Measurements from ENCODE around the gene MYRF.
A peak's percentile ranks its signal among the peaks of the same experiment; 100 is the strongest.

Gene MYRF

GRCh38 chr11:61719978-61720377 is 32.5 kb upstream of the MYRF start:
- DNase-seq = no peak

GRCh38 chr11:61720597-61720996 is 31.8 kb upstream of the MYRF start:
- no peak for DNase-seq

- DNase-seq = no peak
Measured at GRCh38 chr11:61724437-61724836, 28.0 kb upstream of the MYRF start.

GRCh38 chr11:61725781-61726231 is 26.6 kb upstream of the MYRF start:
- DNase-seq = no peak

GRCh38 chr11:61726775-61727174 is 25.7 kb upstream of the MYRF start:
- no peak for DNase-seq

- DNase-seq = no peak
Measured at GRCh38 chr11:61727401-61727811, 25.0 kb upstream of the MYRF start.

GRCh38 chr11:61728066-61728939 is 24.1 kb upstream of the MYRF start:
- DNase-seq = no peak

GRCh38 chr11:61728940-61729219 is 23.6 kb upstream of the MYRF start:
- DNase-seq = no peak

- DNase-seq = no peak
Measured at GRCh38 chr11:61730240-61730994, 22.0 kb upstream of the MYRF start.

GRCh38 chr11:61731211-61731951 is 21.1 kb upstream of the MYRF start:
- no peak for DNase-seq

GRCh38 chr11:61731952-61732675 is 20.3 kb upstream of the MYRF start:
- DNase-seq = no peak

GRCh38 chr11:61732705-61733104 is 19.7 kb upstream of the MYRF start:
- no peak for DNase-seq

GRCh38 chr11:61733120-61733978 is 19.1 kb upstream of the MYRF start:
- DNase-seq = peak; percentile 89

GRCh38 chr11:61734767-61735166 is 17.7 kb upstream of the MYRF start:
- DNase-seq = no peak

- DNase-seq = no peak
Measured at GRCh38 chr11:61735391-61735790, 17.0 kb upstream of the MYRF start.

GRCh38 chr11:61736310-61736709 is 16.1 kb upstream of the MYRF start:
- DNase-seq = no peak

- DNase-seq = no peak
Measured at GRCh38 chr11:61737131-61737530, 15.3 kb upstream of the MYRF start.

GRCh38 chr11:61737636-61738386 is 14.6 kb upstream of the MYRF start:
- no peak for DNase-seq

- no peak for DNase-seq
Measured at GRCh38 chr11:61738776-61739175, 13.7 kb upstream of the MYRF start.

GRCh38 chr11:61739413-61739812 is 13.0 kb upstream of the MYRF start:
- no peak for DNase-seq

- DNase-seq = no peak
Measured at GRCh38 chr11:61739966-61740365, 12.5 kb upstream of the MYRF start.
